Thoracic aorta (tissue), 2 donors: ENCODE results near the gene ADAMTSL1. TPM values are rescaled to one million over a fixed set of nuclear protein-coding genes. Genes with fewer than 3 reads are reported as not detected.

ENCODE experiments used
- ATAC-seq: fragments of 150-250 bp; one replicate; pipeline ENCODE4 v1.8.0; 2017; ENCODE audit warnings: low read depth; ENCODE audit not compliant: insufficient number of reproducible peaks, low FRiP score
- DNase-seq: peaks from one replicate; pipeline ENCODE4 v3.0.0-alpha.2; 2020; ENCODE audit warnings: low spot score
- H3K27ac ChIP-seq, 2 donors: fragments of 200-600 bp; sonication (generic); 1 replicate in 1 of 2; 2 replicates in 1 of 2; pipeline ENCODE4 v1.5.1; 2016; ENCODE audit warnings: mild to moderate bottlenecking in 2 of 2, moderate library complexity in 2 of 2
- H3K27me3 ChIP-seq: fragments of 200-600 bp; sonication (generic); replicated peaks from 2 replicates; pipeline ENCODE4 v1.6.0; 2016; ENCODE audit warnings: mild to moderate bottlenecking; ENCODE audit not compliant: insufficient read depth
- H3K36me3 ChIP-seq: fragments of 200-600 bp; sonication (generic); one replicate; pipeline ENCODE4 v1.5.1; 2016
- H3K4me1 ChIP-seq, 2 donors: fragments of 200-600 bp; sonication (generic); 1 replicate in 1 of 2; 2 replicates in 1 of 2; pipeline versions ENCODE4 v1.5.1 to v1.6.0; 2016; ENCODE audit warnings: low read depth in 2 of 2, mild to moderate bottlenecking in 1 of 2; ENCODE audit not compliant: control insufficient read depth in 1 of 2
- H3K4me3 ChIP-seq: fragments of 200-600 bp; sonication (generic); 2 replicates; pipeline ENCODE4 v1.5.1; 2016; ENCODE audit warnings: mild to moderate bottlenecking
- H3K9me3 ChIP-seq: fragments of 200-600 bp; sonication (generic); 2 replicates; pipeline ENCODE4 v1.5.1; 2016
- CTCF ChIP-seq: fragments of 200-600 bp; sonication (generic); IDR thresholded peaks from one replicate; pipeline ENCODE4 v1.5.1; 2019; ENCODE audit warnings: antibody characterized with exemption
- total RNA-seq, 2 donors: library from RNA; depleted of rRNA; stranded (reverse); fragments of >200 nt; gene quantifications; one replicate each; pipeline versions ENCODE4 v1.1.0 to v1.2.3, GENCODE V29; 2016

The ADAMTSL1 gene
- total RNA-seq, 2 donors from 2014 or later: 61.4 to 75.5 TPM

DNA sequence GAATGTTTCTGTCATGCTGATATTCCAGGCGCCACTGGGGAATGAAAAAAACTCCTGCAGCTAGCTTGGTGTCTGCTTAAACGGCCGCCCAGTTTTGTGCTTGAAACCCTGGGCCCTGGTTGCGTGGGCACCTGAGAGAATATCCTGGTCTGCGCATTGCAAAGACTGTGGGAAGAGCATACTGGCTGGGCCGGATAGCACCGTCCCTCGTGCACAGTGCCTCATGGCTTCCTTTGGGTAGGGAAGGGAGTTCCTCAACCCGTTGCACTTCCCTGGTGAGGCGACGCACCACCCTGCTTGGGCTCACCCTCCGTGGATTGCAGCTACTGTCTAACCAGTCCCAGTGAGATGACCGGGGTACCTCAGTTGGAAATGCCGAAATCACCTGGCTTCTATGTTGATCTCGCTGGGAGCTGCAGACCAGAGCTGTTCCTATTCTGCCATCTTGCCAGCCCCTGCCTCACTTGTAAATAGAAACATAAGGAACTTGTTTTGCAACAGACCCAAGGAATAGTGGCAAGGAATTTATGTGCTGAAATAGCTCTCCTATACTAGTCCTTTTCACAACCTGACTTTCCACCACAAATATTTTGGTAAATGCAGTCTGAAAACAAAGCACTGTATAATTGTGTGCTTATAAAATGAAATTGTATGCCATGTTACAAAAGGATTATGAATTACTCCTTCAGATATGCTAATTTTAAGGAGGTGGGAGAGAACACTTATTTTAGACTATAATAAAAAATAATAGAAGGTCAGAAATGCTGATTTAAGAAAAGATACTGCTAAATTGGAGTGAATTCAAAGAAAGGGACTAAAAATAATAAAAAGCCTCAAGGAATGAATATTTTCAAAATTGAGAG lies 90.3 kb downstream of the ADAMTSL1 start:
- Histone ChIP-seq H3K27me3 (no peaks in the 10 kb centered on the region), H3K36me3 (no peaks in the 10 kb centered on the region), H3K9me3 (no peaks in the 10 kb centered on the region), H3K27ac (no peak overlapping the region), H3K4me1 (peaks cover 9 to 33% of the 10 kb centered on the region in 2 donors), H3K4me3 (no peak overlapping the region)
- DNase-seq: no peak
- ATAC-seq: no peak
- no peak for TF ChIP-seq CTCF

- H3K9me3 ChIP-seq: no peaks in the 10 kb centered on the region
- H3K4me1 ChIP-seq: peaks cover 15 to 49% of the 10 kb centered on the region in 2 donors
- DNase-seq (no peak), ATAC-seq (peak; percentile 86)
- H3K27me3 ChIP-seq: no peaks in the 10 kb centered on the region
- TF ChIP-seq CTCF: no peak
- H3K27ac ChIP-seq: peak overlapping the region; percentile 4 to 36
- no peak overlapping the region for H3K4me3 ChIP-seq
- no peaks in the 10 kb centered on the region for H3K36me3 ChIP-seq
Measured at GRCh38 chr9:18566121-18566520, 92.2 kb downstream of the ADAMTSL1 start.

- Histone ChIP-seq H3K36me3 (no peaks in the 10 kb centered on the region), H3K27ac (no peak overlapping the region), H3K4me1 (peaks cover 15 to 49% of the 10 kb centered on the region in 2 donors), H3K27me3 (no peaks in the 10 kb centered on the region), H3K9me3 (no peaks in the 10 kb centered on the region), H3K4me3 (no peak overlapping the region)
- ATAC-seq: no peak
- no peak for DNase-seq
- TF ChIP-seq CTCF: no peak
Measured at GRCh38 chr9:18568973-18569372, 95.0 kb downstream of the ADAMTSL1 start.

DNA sequence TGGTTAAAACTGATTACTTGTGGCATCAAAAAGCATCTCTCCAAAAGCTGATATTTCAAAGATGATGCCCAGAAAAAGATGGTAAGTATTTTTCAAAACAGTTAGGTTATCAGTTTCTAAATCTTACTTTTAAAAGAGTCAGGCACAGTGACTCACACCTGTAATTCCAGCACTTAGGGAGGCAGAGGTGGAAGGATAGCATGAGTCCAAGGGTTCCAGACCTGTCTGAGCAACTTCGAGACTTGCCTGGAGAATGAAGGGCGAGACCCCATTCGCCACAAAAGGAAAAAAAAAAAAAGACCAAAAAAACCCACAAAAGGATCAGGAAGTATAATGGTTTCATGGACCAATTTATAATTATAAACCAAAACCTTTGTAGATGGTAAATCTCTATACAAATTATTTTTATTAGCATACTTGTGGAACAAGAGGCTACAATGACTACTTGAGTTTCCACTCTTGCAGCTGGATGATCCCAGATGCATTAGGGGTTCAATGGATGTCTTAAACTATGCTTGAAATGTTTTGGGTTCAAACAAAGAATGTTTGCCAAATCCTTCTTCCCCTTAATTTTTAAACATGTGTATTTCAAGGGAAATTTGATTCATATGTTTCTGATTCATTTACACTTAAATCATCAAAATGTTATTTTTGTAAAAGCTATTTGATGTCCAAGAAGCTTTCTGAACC lies 96.1 kb downstream of the ADAMTSL1 start:
- Histone ChIP-seq H3K27me3 (no peaks in the 10 kb centered on the region), H3K4me1 (peaks cover 8 to 38% of the 10 kb centered on the region in 2 donors), H3K36me3 (no peaks in the 10 kb centered on the region), H3K9me3 (no peaks in the 10 kb centered on the region), H3K4me3 (no peak overlapping the region), H3K27ac (no peak overlapping the region)
- ATAC-seq (no peak), DNase-seq (no peak)
- TF ChIP-seq CTCF: no peak

DNA sequence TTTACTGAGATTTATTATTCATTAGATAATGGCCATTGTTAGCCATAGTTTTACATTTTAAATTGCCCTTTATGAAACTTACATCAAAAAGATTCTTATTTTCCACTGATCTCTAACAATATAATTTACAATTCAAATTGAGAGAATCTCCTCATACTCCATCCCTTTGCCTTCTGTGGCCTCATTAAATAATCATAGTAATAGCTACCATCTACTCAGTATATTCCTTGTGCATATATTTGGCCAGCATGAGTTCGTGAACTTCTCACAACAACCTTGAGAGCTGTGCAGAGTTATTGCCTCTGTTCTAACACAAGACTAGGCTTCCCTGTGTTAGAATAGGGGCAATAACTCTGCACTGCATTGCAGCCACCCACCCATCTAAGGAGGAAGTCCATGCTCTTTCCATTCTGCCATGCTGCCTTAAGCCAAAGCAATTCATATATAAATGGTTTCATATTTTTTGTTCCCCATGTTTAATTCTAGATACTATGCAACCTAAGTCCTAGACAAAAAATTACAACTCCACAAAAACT lies 99.1 kb downstream of the ADAMTSL1 start:
- H3K36me3 ChIP-seq: no peaks in the 10 kb centered on the region
- H3K4me3 ChIP-seq: no peak overlapping the region
- no peak for TF ChIP-seq CTCF
- DNase-seq (no peak), ATAC-seq (no peak)
- H3K9me3 ChIP-seq: no peaks in the 10 kb centered on the region
- H3K27me3 ChIP-seq: no peaks in the 10 kb centered on the region
- H3K27ac ChIP-seq: no peak overlapping the region
- peaks cover 5 to 21% of the 10 kb centered on the region in 2 donors for H3K4me1 ChIP-seq
